Effector memory CD4-positive, alpha-beta T cell (primary cell): Measurements from ENCODE around the gene HACD1.
A peak's percentile ranks its signal among the peaks of the same experiment; 100 is the strongest.

Source experiments
- DNase-seq, 3 donors: peaks; one replicate each; pipeline ENCODE4 v3.0.0-alpha.2; 2020
- H3K27ac ChIP-seq: 2 replicates; pipeline ENCODE4 v1.7.0; 2013; ENCODE audit warnings: mild to moderate bottlenecking, low read length, moderate library complexity; ENCODE audit not compliant: insufficient read depth, poor library complexity, severe bottlenecking
- H3K27me3 ChIP-seq: replicated peaks from 2 replicates; pipeline ENCODE4 v1.7.0; 2013; ENCODE audit warnings: mild to moderate bottlenecking, low read length; ENCODE audit not compliant: insufficient read depth, control insufficient read depth, poor library complexity, severe bottlenecking
- H3K36me3 ChIP-seq: 2 replicates; pipeline ENCODE4 v1.7.0; 2013; ENCODE audit warnings: mild to moderate bottlenecking, low read length, moderate library complexity; ENCODE audit not compliant: control insufficient read depth, insufficient read depth
- H3K4me1 ChIP-seq: 2 replicates; pipeline ENCODE4 v1.7.0; 2013; ENCODE audit warnings: low read length, mild to moderate bottlenecking; ENCODE audit not compliant: control insufficient read depth, insufficient read depth, poor library complexity, severe bottlenecking
- H3K4me3 ChIP-seq: 2 replicates; pipeline ENCODE4 v1.7.0; 2013; ENCODE audit warnings: low read length, low read depth, mild to moderate bottlenecking; ENCODE audit not compliant: insufficient read depth, poor library complexity, severe bottlenecking
- H3K9me3 ChIP-seq: 2 replicates; pipeline ENCODE4 v1.7.0; 2013; ENCODE audit warnings: mild to moderate bottlenecking, low read length, moderate library complexity; ENCODE audit not compliant: control insufficient read depth
- total RNA-seq, 3 donors: gene quantifications; one replicate each; lab custom pipeline; 2026; lab: John Stamatoyannopoulos, UW

Gene HACD1
- 1.1 to 3.3 (median 1.9) reads per million in 3 donors for total RNA-seq

- no peaks in the 10 kb centered on the region for H3K36me3 ChIP-seq
- H3K4me1 ChIP-seq: peaks cover 4% of the 10 kb centered on the region
- H3K4me3 ChIP-seq: peak within 1 kb of the TSS; percentile 73
- H3K27me3 ChIP-seq: no peaks in the 10 kb centered on the region
- H3K9me3 ChIP-seq: no peaks in the 10 kb centered on the region
- DNase-seq: peak; percentile 14 to 48 (median 42)
- peak within 1 kb of the TSS; percentile 20 for H3K27ac ChIP-seq
These were observed at the start of gene HACD1 for GRCh38 chr10:17617031-17617911. Gene HACD1, minus strand, starts transcription at chr10:17617374. Its CDS starts 35 bp downstream, at chr10:17617339.

- no peak overlapping the region for H3K27ac ChIP-seq
- no peaks in the 10 kb centered on the region for H3K36me3 ChIP-seq
- no peak overlapping the region for H3K4me3 ChIP-seq
- DNase-seq: no peak
- peaks cover 9% of the 10 kb centered on the region for H3K4me1 ChIP-seq
- H3K27me3 ChIP-seq: no peaks in the 10 kb centered on the region
- H3K9me3 ChIP-seq: no peaks in the 10 kb centered on the region
These were observed 48.6 kb upstream of the HACD1 start for GRCh38 chr10:17665747-17666146.

GRCh38 chr10:17663450-17663849 lies 46.3 kb upstream of the HACD1 start:
- Histone ChIP-seq H3K27ac (peak overlapping the region; percentile 11), H3K9me3 (no peaks in the 10 kb centered on the region), H3K4me3 (no peak overlapping the region), H3K27me3 (no peaks in the 10 kb centered on the region), H3K36me3 (peaks cover 4% of the 10 kb centered on the region), H3K4me1 (peaks cover 4% of the 10 kb centered on the region)
- no peak for DNase-seq

GRCh38 chr10:17662193-17663138 lies 45.3 kb upstream of the HACD1 start:
- Histone ChIP-seq H3K4me3 (no peak overlapping the region), H3K27ac (no peak overlapping the region), H3K9me3 (no peaks in the 10 kb centered on the region), H3K4me1 (peaks cover 3% of the 10 kb centered on the region), H3K36me3 (peaks cover 4% of the 10 kb centered on the region), H3K27me3 (no peaks in the 10 kb centered on the region)
- no peak for DNase-seq

GRCh38 chr10:17661510-17661909 lies 44.3 kb upstream of the HACD1 start:
- Histone ChIP-seq H3K9me3 (no peaks in the 10 kb centered on the region), H3K27me3 (no peaks in the 10 kb centered on the region), H3K27ac (no peak overlapping the region), H3K4me3 (no peak overlapping the region), H3K36me3 (peaks cover 4% of the 10 kb centered on the region), H3K4me1 (peaks cover 3% of the 10 kb centered on the region)
- DNase-seq: no peak

- H3K4me1 ChIP-seq: peaks cover 3% of the 10 kb centered on the region
- no peaks in the 10 kb centered on the region for H3K27me3 ChIP-seq
- no peak overlapping the region for H3K27ac ChIP-seq
- no peak for DNase-seq
- no peaks in the 10 kb centered on the region for H3K9me3 ChIP-seq
- H3K4me3 ChIP-seq: no peak overlapping the region
- H3K36me3 ChIP-seq: peaks cover 4% of the 10 kb centered on the region
These were observed 43.7 kb upstream of the HACD1 start for GRCh38 chr10:17660921-17661320.

- Histone ChIP-seq H3K27ac (no peak overlapping the region), H3K27me3 (no peaks in the 10 kb centered on the region), H3K9me3 (no peaks in the 10 kb centered on the region), H3K36me3 (peaks cover 4% of the 10 kb centered on the region), H3K4me1 (peaks cover 3% of the 10 kb centered on the region), H3K4me3 (no peak overlapping the region)
- no peak for DNase-seq
These were observed 42.2 kb upstream of the HACD1 start for GRCh38 chr10:17659365-17659764.

- Histone ChIP-seq H3K36me3 (peaks cover 4% of the 10 kb centered on the region), H3K27me3 (no peaks in the 10 kb centered on the region), H3K4me1 (no peaks in the 10 kb centered on the region), H3K27ac (no peak overlapping the region), H3K4me3 (no peak overlapping the region), H3K9me3 (peaks cover 6% of the 10 kb centered on the region)
- no peak for DNase-seq
These were observed 39.9 kb upstream of the HACD1 start for GRCh38 chr10:17657103-17657500.

GRCh38 chr10:17655567-17656146 lies 38.5 kb upstream of the HACD1 start:
- peaks cover 6% of the 10 kb centered on the region for H3K9me3 ChIP-seq
- DNase-seq: no peak
- no peaks in the 10 kb centered on the region for H3K27me3 ChIP-seq
- H3K36me3 ChIP-seq: peaks cover 4% of the 10 kb centered on the region
- peak overlapping the region; percentile 41 for H3K27ac ChIP-seq
- H3K4me3 ChIP-seq: no peak overlapping the region
- H3K4me1 ChIP-seq: no peaks in the 10 kb centered on the region
